NCI-H1694 (cell line): ENCODE results near the gene CBY1.

Source experiments
- DNase-seq: peaks from one replicate; lab custom pipeline; 2025; lab: John Stamatoyannopoulos, UW

Gene CBY1

GRCh38 chr22:38700789-38701628, 44.6 kb downstream of the CBY1 start, which contains the start of gene JOSD1:
JOSD1 (minus strand) TSS chr22:38700943; CDS start chr22:38699987, 956 bp downstream.
- peak; percentile 65 for DNase-seq

GRCh38 chr22:38704654-38705234, 48.3 kb downstream of the CBY1 start:
- no peak for DNase-seq

GRCh38 chr22:38705235-38706100, 49.0 kb downstream of the CBY1 start, which contains the start of gene GTPBP1:
GTPBP1 (plus strand) TSS chr22:38705944; CDS start chr22:38705956, 12 bp downstream.
- peak; percentile 99 for DNase-seq

GRCh38 chr22:38706101-38706900, 49.9 kb downstream of the CBY1 start:
- DNase-seq, result no peak

- DNase-seq, result no peak
Measured at GRCh38 chr22:38706901-38707195, 50.4 kb downstream of the CBY1 start.

- no peak for DNase-seq
Measured at GRCh38 chr22:38707346-38707745, 50.9 kb downstream of the CBY1 start.

GRCh38 chr22:38707984-38708383, 51.5 kb downstream of the CBY1 start:
- DNase-seq, result no peak

GRCh38 chr22:38709306-38709705, 52.9 kb downstream of the CBY1 start:
- no peak for DNase-seq

- DNase-seq, result no peak
Measured at GRCh38 chr22:38710351-38710750, 53.9 kb downstream of the CBY1 start.

GRCh38 chr22:38710866-38711265, 54.4 kb downstream of the CBY1 start:
- no peak for DNase-seq

- DNase-seq, result no peak
Measured at GRCh38 chr22:38712486-38713207, 56.2 kb downstream of the CBY1 start.

GRCh38 chr22:38713921-38714320, 57.5 kb downstream of the CBY1 start:
- no peak for DNase-seq

GRCh38 chr22:38715176-38715764, 58.8 kb downstream of the CBY1 start:
- no peak for DNase-seq

- DNase-seq, result no peak
Measured at GRCh38 chr22:38715852-38716251, 59.4 kb downstream of the CBY1 start.

- DNase-seq, result no peak
Measured at GRCh38 chr22:38716271-38716670, 59.8 kb downstream of the CBY1 start.

GRCh38 chr22:38716826-38717225, 60.4 kb downstream of the CBY1 start:
- DNase-seq, result no peak

- no peak for DNase-seq
Measured at GRCh38 chr22:38717244-38717643, 60.8 kb downstream of the CBY1 start.

- DNase-seq, result no peak
Measured at GRCh38 chr22:38718414-38718813, 62.0 kb downstream of the CBY1 start.

- DNase-seq, result no peak
Measured at GRCh38 chr22:38719196-38719595, 62.8 kb downstream of the CBY1 start.

- DNase-seq, result no peak
Measured at GRCh38 chr22:38720350-38720749, 63.9 kb downstream of the CBY1 start.

- DNase-seq, result no peak
Measured at GRCh38 chr22:38721551-38721950, 65.1 kb downstream of the CBY1 start.
